ENCODE results near the gene SMIM26.

Gene SMIM26

GRCh38 chr20:18533491-18533890, 33.7 kb upstream of the SMIM26 start:
- Histone ChIP-seq H3K4me3 (ENCODE audit: low read length) (no peak overlapping the region), H3K36me3 (ENCODE audit: control insufficient read depth, low read length) (peaks cover 70% of the 10 kb centered on the region), H3F3A (ENCODE audit: control insufficient read depth, insufficient read depth) (no peaks in the 10 kb centered on the region), H4K20me1 (ENCODE audit: control insufficient read depth, insufficient read depth, low read depth, low read length) (no peaks in the 10 kb centered on the region), H3K4me2 (ENCODE audit: low read length) (no peak overlapping the region), H3K27me3 (ENCODE audit: control insufficient read depth, low read length) (no peaks in the 10 kb centered on the region), H3K79me2 (ENCODE audit: control insufficient read depth, low read length) (no peaks in the 10 kb centered on the region), H3K27ac (ENCODE audit: low read depth, low read length) (no peak overlapping the region), H3K9me2 (replicated peaks; ENCODE audit: control insufficient read depth, low read length) (no peaks in the 10 kb centered on the region), H3K4me1 (ENCODE audit: control insufficient read depth, low read length) (no peaks in the 10 kb centered on the region), H3K9me3 (ENCODE audit: control insufficient read depth, insufficient read depth, low read length) (no peaks in the 10 kb centered on the region)
- TF ChIP-seq EZH2phosphoT487 (IDR thresholded peaks at IDR 0.05; ENCODE audit: borderline replicate concordance, low read length) (no peak), CTCF (IDR thresholded peaks at IDR 0.05; ENCODE audit: low read depth, low read length, poor library complexity, severe bottlenecking) (no peak)

GRCh38 chr20:18533978-18534644, 33.1 kb upstream of the SMIM26 start:
- Histone ChIP-seq H3F3A (ENCODE audit: control insufficient read depth, insufficient read depth) (no peaks in the 10 kb centered on the region), H3K79me2 (ENCODE audit: control insufficient read depth, low read length) (no peaks in the 10 kb centered on the region), H3K27me3 (ENCODE audit: control insufficient read depth, low read length) (no peaks in the 10 kb centered on the region), H3K4me1 (ENCODE audit: control insufficient read depth, low read length) (no peaks in the 10 kb centered on the region), H3K9me3 (ENCODE audit: control insufficient read depth, insufficient read depth, low read length) (no peaks in the 10 kb centered on the region), H3K4me3 (ENCODE audit: low read length) (no peak overlapping the region), H3K36me3 (ENCODE audit: control insufficient read depth, low read length) (peaks cover 66% of the 10 kb centered on the region), H3K4me2 (ENCODE audit: low read length) (no peak overlapping the region), H4K20me1 (ENCODE audit: control insufficient read depth, insufficient read depth, low read depth, low read length) (no peaks in the 10 kb centered on the region), H3K27ac (ENCODE audit: low read depth, low read length) (no peak overlapping the region), H3K9me2 (replicated peaks; ENCODE audit: control insufficient read depth, low read length) (no peaks in the 10 kb centered on the region)
- TF ChIP-seq CTCF (IDR thresholded peaks at IDR 0.05; ENCODE audit: low read depth, low read length, poor library complexity, severe bottlenecking) (no peak), EZH2phosphoT487 (IDR thresholded peaks at IDR 0.05; ENCODE audit: borderline replicate concordance, low read length) (no peak)

- TF ChIP-seq EZH2phosphoT487 (IDR thresholded peaks at IDR 0.05; ENCODE audit: borderline replicate concordance, low read length) (no peak), CTCF (IDR thresholded peaks at IDR 0.05; ENCODE audit: low read depth, low read length, poor library complexity, severe bottlenecking) (no peak)
- H4K20me1 ChIP-seq (ENCODE audit: control insufficient read depth, insufficient read depth, low read depth, low read length): no peaks in the 10 kb centered on the region
- peaks cover 60% of the 10 kb centered on the region for H3K36me3 ChIP-seq (ENCODE audit: control insufficient read depth, low read length)
- H3K4me3 ChIP-seq (ENCODE audit: low read length): no peak overlapping the region
- no peaks in the 10 kb centered on the region for H3K9me3 ChIP-seq (ENCODE audit: control insufficient read depth, insufficient read depth, low read length)
- peaks cover 2% of the 10 kb centered on the region; the same call in 1 of the 2 replicates for H3F3A ChIP-seq (ENCODE audit: control insufficient read depth, insufficient read depth)
- H3K4me2 ChIP-seq (ENCODE audit: low read length): no peak overlapping the region
- no peak overlapping the region for H3K27ac ChIP-seq (ENCODE audit: low read depth, low read length)
- H3K27me3 ChIP-seq (ENCODE audit: control insufficient read depth, low read length): no peaks in the 10 kb centered on the region
- no peaks in the 10 kb centered on the region for H3K9me2 ChIP-seq (replicated peaks; ENCODE audit: control insufficient read depth, low read length)
- no peaks in the 10 kb centered on the region for H3K79me2 ChIP-seq (ENCODE audit: control insufficient read depth, low read length)
- no peaks in the 10 kb centered on the region for H3K4me1 ChIP-seq (ENCODE audit: control insufficient read depth, low read length)
Measured at GRCh38 chr20:18537651-18538050, 29.6 kb upstream of the SMIM26 start.

Data from DOHH2 (cell line).